HG03280 (cell line): Measurements from ENCODE around the gene MAP7D1.
"Not testable (repeated sequence)": the region's sequence is repeated elsewhere in the genome, so short reads cannot be mapped to it uniquely, and the experiment has no call there.

Source experiments
- ATAC-seq: cut with Tn5 transposase; IDR thresholded peaks from one replicate; pipeline ENCODE4 v1.9.1; 2021; ENCODE audit warnings: mild to moderate bottlenecking, moderate library complexity; ENCODE audit not compliant: unreplicated experiment

MAP7D1 gene

GRCh38 chr1:36166938-36167905, 11.3 kb downstream of the MAP7D1 start:
- no peak for ATAC-seq

GRCh38 chr1:36168514-36168913, 12.6 kb downstream of the MAP7D1 start:
- ATAC-seq: no peak

- ATAC-seq: no peak
Observed at GRCh38 chr1:36170643-36171412, 14.9 kb downstream of the MAP7D1 start.

- ATAC-seq: no peak
Observed at GRCh38 chr1:36172017-36172747, 16.2 kb downstream of the MAP7D1 start.

GRCh38 chr1:36172983-36173382, 17.0 kb downstream of the MAP7D1 start:
- no peak for ATAC-seq

GRCh38 chr1:36174713-36175112, 18.8 kb downstream of the MAP7D1 start:
- ATAC-seq: no peak

GRCh38 chr1:36175137-36176095, 19.5 kb downstream of the MAP7D1 start:
- no peak for ATAC-seq

- no peak for ATAC-seq
Observed at GRCh38 chr1:36176106-36176949, 20.4 kb downstream of the MAP7D1 start.

- ATAC-seq: no peak
Observed at GRCh38 chr1:36177589-36178431, 21.9 kb downstream of the MAP7D1 start.

GRCh38 chr1:36178471-36179219, 22.7 kb downstream of the MAP7D1 start:
- no peak for ATAC-seq

GRCh38 chr1:36179220-36179600, 23.2 kb downstream of the MAP7D1 start:
- ATAC-seq: no peak

GRCh38 chr1:36182734-36183133, 26.8 kb downstream of the MAP7D1 start:
- ATAC-seq: no peak

- no peak for ATAC-seq
Observed at GRCh38 chr1:36183309-36183856, 27.4 kb downstream of the MAP7D1 start.

GRCh38 chr1:36187800-36188593, 32.0 kb downstream of the MAP7D1 start:
- ATAC-seq: no peak

- not testable (repeated sequence) for ATAC-seq
Observed at GRCh38 chr1:36196805-36197204, 40.8 kb downstream of the MAP7D1 start.

- ATAC-seq: no peak
Observed at GRCh38 chr1:36198641-36199040, 42.7 kb downstream of the MAP7D1 start.
